OCI-LY1 (cell line): Measurements from ENCODE around the gene TENM4.

Source experiments
- CTCF ChIP-seq: fragments of 200-600 bp; sonication (generic), shearing (Covaris generic); IDR thresholded peaks from 2 replicates; pipeline ENCODE4 v1.5.1; 2017; ENCODE audit warnings: mild to moderate bottlenecking, antibody characterized with exemption, low read length, moderate library complexity, mixed read lengths
- EZH2 ChIP-seq: fragments of 200-600 bp; sonication (generic), shearing (Covaris generic); IDR thresholded peaks from 2 replicates; pipeline ENCODE4 v1.8.0; 2017; ENCODE audit warnings: borderline replicate concordance, mixed run types, mild to moderate bottlenecking, antibody characterized with exemption, low read length, moderate library complexity, mixed read lengths

- TF ChIP-seq CTCF: no peak
- no peak for TF ChIP-seq EZH2
Observed at GRCh38 chr11:79335681-79336080, 105.1 kb downstream of the TENM4 start.
